Ovary (tissue), 9 donors: ENCODE measurements around the gene ST3GAL6. TPM values are rescaled to one million over a fixed set of nuclear protein-coding genes. Genes with fewer than 3 reads are reported as not detected.

Experiments
- DNase-seq, 5 donors: peaks; one replicate each; pipeline ENCODE4 v3.0.0-alpha.2; 2019 to 2020
- H3K27ac ChIP-seq, 2 donors: fragments of 200-600 bp; one replicate each; pipeline versions ENCODE4 v1.5.1 to v1.8.0; 2019 to 2022
- H3K27me3 ChIP-seq: fragments of 200-600 bp; one replicate; pipeline ENCODE4 v1.8.0; 2022
- H3K36me3 ChIP-seq: fragments of 200-600 bp; sonication (generic); one replicate; pipeline ENCODE4 v1.5.1; 2019
- H3K4me1 ChIP-seq: one replicate; pipeline ENCODE4 v1.8.1; 2013; ENCODE audit warnings: mild to moderate bottlenecking, moderate library complexity; ENCODE audit not compliant: insufficient read depth
- H3K4me3 ChIP-seq: fragments of 200-600 bp; sonication (generic); one replicate; pipeline ENCODE4 v1.5.1; 2017
- H3K9me3 ChIP-seq, 2 donors: fragments of 200-600 bp in 1 of 2; sonication (generic) in 1 of 2; one replicate each; pipeline versions ENCODE4 v1.5.1 to v1.8.1; 2013 to 2019; ENCODE audit warnings: mild to moderate bottlenecking in 1 of 2, moderate library complexity in 1 of 2
- CTCF ChIP-seq, 3 donors: fragments of 450-650 bp in 2 of 3; fragments of 200-600 bp in 1 of 3; IDR thresholded peaks; one replicate each; pipeline versions ENCODE4 v1.5.1 to v1.8.0; 2016 to 2022; ENCODE audit warnings: antibody characterized with exemption in 3 of 3, mild to moderate bottlenecking in 1 of 3
- EP300 ChIP-seq: sonication (generic); formaldehyde crosslinking; IDR thresholded peaks from one replicate; pipeline ENCODE4 v1.6.1; 2017; ENCODE audit warnings: antibody characterized with exemption
- POLR2A ChIP-seq: fragments of 450-650 bp; IDR thresholded peaks from one replicate; pipeline ENCODE4 v1.6.1; 2017; ENCODE audit warnings: antibody characterized with exemption, mild to moderate bottlenecking, moderate library complexity
- WGBS, 3 donors: extraction: QIAGEN DNeasy Blood & Tissue Kit in 1 of 3; methylation state at CpG; one replicate each; pipeline versions ENCODE4 v1.1.5 to v1.1.7; 2013 to 2017; 5-methylcytosine and 5-hydroxymethylcytosine counted together
- intact Hi-C, 4 donors: fragments of 100-400 bp; cut with DNase I; formaldehyde crosslinking; loops; one replicate each; pipeline versions ENCODE4 v1.11.0 to v1.15.1; 2022 to 2023
- polyA plus RNA-seq, 2 donors: library from polyadenylated mRNA; stranded (reverse); fragments of 200-250 nt in 1 of 2; fragments of 350-450 nt in 1 of 2; fragmentation: Illumina TruSeq in 1 of 2; extraction: RNeasy Lipid Tissue Mini Kit (QIAGEN cat#74804) in 1 of 2; gene quantifications; one replicate each; pipeline ENCODE4 v1.2.3, GENCODE V29; 2013 to 2014
- total RNA-seq, 7 donors: library from RNA; depleted of rRNA in 2 of 7; stranded (reverse); fragments of >200 nt in 2 of 7; fragmentation: NEBNext Ultra II Directional in 3 of 7; extraction: Animal tissue kit (Norgen Biotek cat#: 25700) in 3 of 7; gene quantifications; one replicate each; pipeline versions ENCODE4 v1.1.0 to v1.2.4, GENCODE V29; 2016 to 2023
- donor health status: DM: no; HTN: no; CAD: no; lungs with moderate emphysema.
- donor health status: DM: no; HTN: no; CAD: no.
- donor health status: Bipolar disorder and iron deficiency.
- donor health status: DM: yes; HTN: yes; CAD: no.
- donor health status: DM: no; HTN: no; CAD: no.
- donor health status: DM: yes; HTN: yes; CAD: no.

The ST3GAL6 gene
- total and polyA plus RNA-seq, 9 donors = 1.9 to 16.7 (median 3.7) TPM

- WGBS, 3 donors = 85 to 89% (median 88%) methylated on average over 4 of the region's 4 CpGs
- intact Hi-C loops = no loop called here
- H3K36me3 ChIP-seq = no peaks in the 10 kb centered on the region
- H3K9me3 ChIP-seq = no peaks in the 10 kb centered on the region
- no peak for DNase-seq
- no peaks in the 10 kb centered on the region for H3K27me3 ChIP-seq
- TF ChIP-seq POLR2A (no peak), EP300 (no peak), CTCF (IDR thresholded peaks at IDR 0.05) (no peak)
- H3K4me1 ChIP-seq = peaks cover 2% of the 10 kb centered on the region
- H3K4me3 ChIP-seq = no peak overlapping the region
- no peak overlapping the region for H3K27ac ChIP-seq
These were observed 28.4 kb upstream of the ST3GAL6 start for GRCh38 chr3:98734735-98735134.

GRCh38 chr3:98735296-98735695 lies 27.8 kb upstream of the ST3GAL6 start:
- Histone ChIP-seq H3K27ac (no peak overlapping the region), H3K36me3 (no peaks in the 10 kb centered on the region), H3K4me3 (no peak overlapping the region), H3K9me3 (no peaks in the 10 kb centered on the region), H3K4me1 (peaks cover 2% of the 10 kb centered on the region), H3K27me3 (no peaks in the 10 kb centered on the region)
- WGBS, 3 donors = 92 to 98% (median 98%) methylated on average over 2 of the region's 2 CpGs
- no peak for DNase-seq
- TF ChIP-seq CTCF (IDR thresholded peaks at IDR 0.05) = no peak
- TF ChIP-seq EP300 = no peak
- no peak for TF ChIP-seq POLR2A
- intact Hi-C loops = no loop called here

- Histone ChIP-seq H3K27ac (no peak overlapping the region), H3K27me3 (no peaks in the 10 kb centered on the region), H3K4me3 (no peak overlapping the region), H3K4me1 (peaks cover 2% of the 10 kb centered on the region), H3K36me3 (no peaks in the 10 kb centered on the region), H3K9me3 (no peaks in the 10 kb centered on the region)
- no peak for DNase-seq
- TF ChIP-seq POLR2A (no peak), CTCF (IDR thresholded peaks at IDR 0.05) (no peak), EP300 (no peak)
- intact Hi-C loops = no loop called here
- WGBS, 3 donors = 89 to 100% (median 95%) methylated on average over 1 of the region's 1 CpG
These were observed 27.3 kb upstream of the ST3GAL6 start for GRCh38 chr3:98735761-98736269.

GRCh38 chr3:98737301-98737700 lies 25.8 kb upstream of the ST3GAL6 start:
- Histone ChIP-seq H3K36me3 (no peaks in the 10 kb centered on the region), H3K4me1 (peaks cover 2% of the 10 kb centered on the region), H3K4me3 (no peak overlapping the region), H3K27me3 (no peaks in the 10 kb centered on the region), H3K27ac (no peak overlapping the region), H3K9me3 (no peaks in the 10 kb centered on the region)
- WGBS, 3 donors = 92 to 96% (median 95%) methylated on average over 5 of the region's 5 CpGs
- DNase-seq = no peak
- TF ChIP-seq CTCF (IDR thresholded peaks at IDR 0.05) (no peak), POLR2A (no peak), EP300 (no peak)
- intact Hi-C loops = no loop called here

GRCh38 chr3:98739266-98739665 lies 23.9 kb upstream of the ST3GAL6 start:
- Histone ChIP-seq H3K36me3 (no peaks in the 10 kb centered on the region), H3K4me1 (no peaks in the 10 kb centered on the region), H3K27me3 (no peaks in the 10 kb centered on the region), H3K27ac (no peak overlapping the region), H3K9me3 (no peaks in the 10 kb centered on the region), H3K4me3 (no peak overlapping the region)
- DNase-seq = no peak
- intact Hi-C loops = no loop called here
- TF ChIP-seq CTCF (IDR thresholded peaks at IDR 0.05) = no peak
- no peak for TF ChIP-seq EP300
- no peak for TF ChIP-seq POLR2A
